Measurements from ENCODE around the gene VSX2.

The VSX2 gene

DNA sequence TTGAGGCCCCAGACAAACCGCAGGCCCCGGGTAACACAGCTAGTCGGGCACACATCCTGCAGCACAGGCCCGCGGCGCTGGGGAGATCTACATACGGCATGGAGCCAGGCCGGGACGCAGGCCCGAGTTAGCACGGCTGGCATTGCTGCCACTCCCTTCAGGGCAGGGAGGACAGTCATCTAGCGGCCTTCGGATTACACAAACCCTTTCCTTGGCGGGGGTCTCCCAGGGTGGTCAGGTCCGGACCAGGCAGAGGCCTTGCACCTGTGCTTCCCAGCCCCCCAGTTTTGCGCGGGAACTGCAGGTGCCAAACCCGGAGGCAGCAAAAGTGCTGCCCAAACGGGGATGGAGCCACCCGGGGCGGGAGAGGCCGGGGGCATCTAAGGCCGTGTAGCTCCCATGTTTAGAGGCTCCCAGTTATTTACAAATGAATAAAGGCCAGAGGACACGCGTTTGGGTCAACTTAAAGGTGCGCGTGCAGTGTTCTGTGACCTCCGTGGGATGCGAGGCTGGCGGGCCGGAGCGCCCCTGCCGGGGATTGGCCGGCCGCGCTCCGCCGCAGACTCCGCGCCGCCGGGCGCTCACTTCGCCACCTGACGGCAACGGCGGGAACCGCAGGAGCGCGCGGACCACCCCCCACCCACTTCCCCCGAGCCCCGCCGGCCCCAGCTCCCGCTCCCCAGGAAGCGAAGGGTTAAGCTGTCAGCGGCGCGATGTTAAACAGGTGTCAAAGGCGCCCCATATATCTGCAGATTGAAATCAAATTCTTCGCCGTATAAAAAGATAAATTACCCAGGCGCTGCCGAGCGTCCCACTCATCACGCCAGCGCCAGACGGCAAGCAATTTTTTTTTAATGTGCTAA, 18.1 kb downstream of the VSX2 start:
- Histone ChIP-seq H3K4me2 (ENCODE audit: low read length) (peak overlapping the region; percentile 97), H3K79me2 (ENCODE audit: control insufficient read depth, low read length) (no peaks in the 10 kb centered on the region), H3K9me2 (replicated peaks; ENCODE audit: control insufficient read depth, low read length) (no peaks in the 10 kb centered on the region), H3F3A (ENCODE audit: control insufficient read depth, insufficient read depth) (no peaks in the 10 kb centered on the region), H3K27me3 (ENCODE audit: control insufficient read depth, low read length) (peaks cover 22% of the 10 kb centered on the region), H3K9me3 (ENCODE audit: control insufficient read depth, insufficient read depth, low read length) (no peaks in the 10 kb centered on the region), H3K4me3 (ENCODE audit: low read length) (peak overlapping the region; percentile 79), H4K20me1 (ENCODE audit: control insufficient read depth, insufficient read depth, low read depth, low read length) (no peaks in the 10 kb centered on the region), H3K4me1 (ENCODE audit: control insufficient read depth, low read length) (peaks cover 15% of the 10 kb centered on the region), H3K36me3 (ENCODE audit: control insufficient read depth, low read length) (no peaks in the 10 kb centered on the region), H3K27ac (ENCODE audit: low read depth, low read length) (no peak overlapping the region)
- TF ChIP-seq, protein P1, sequence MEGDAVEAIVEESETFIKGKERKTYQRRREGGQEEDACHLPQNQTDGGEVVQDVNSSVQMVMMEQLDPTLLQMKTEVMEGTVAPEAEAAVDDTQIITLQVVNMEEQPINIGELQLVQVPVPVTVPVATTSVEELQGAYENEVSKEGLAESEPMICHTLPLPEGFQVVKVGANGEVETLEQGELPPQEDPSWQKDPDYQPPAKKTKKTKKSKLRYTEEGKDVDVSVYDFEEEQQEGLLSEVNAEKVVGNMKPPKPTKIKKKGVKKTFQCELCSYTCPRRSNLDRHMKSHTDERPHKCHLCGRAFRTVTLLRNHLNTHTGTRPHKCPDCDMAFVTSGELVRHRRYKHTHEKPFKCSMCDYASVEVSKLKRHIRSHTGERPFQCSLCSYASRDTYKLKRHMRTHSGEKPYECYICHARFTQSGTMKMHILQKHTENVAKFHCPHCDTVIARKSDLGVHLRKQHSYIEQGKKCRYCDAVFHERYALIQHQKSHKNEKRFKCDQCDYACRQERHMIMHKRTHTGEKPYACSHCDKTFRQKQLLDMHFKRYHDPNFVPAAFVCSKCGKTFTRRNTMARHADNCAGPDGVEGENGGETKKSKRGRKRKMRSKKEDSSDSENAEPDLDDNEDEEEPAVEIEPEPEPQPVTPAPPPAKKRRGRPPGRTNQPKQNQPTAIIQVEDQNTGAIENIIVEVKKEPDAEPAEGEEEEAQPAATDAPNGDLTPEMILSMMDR (IDR thresholded peaks at IDR 0.05; ENCODE audit: low read depth, low read length, poor library complexity, severe bottlenecking), result peak; percentile 93
- no peak for TF ChIP-seq EZH2phosphoT487 (IDR thresholded peaks at IDR 0.05; ENCODE audit: borderline replicate concordance, low read length)

- H4K20me1 ChIP-seq (ENCODE audit: control insufficient read depth, insufficient read depth, low read depth, low read length), result no peaks in the 10 kb centered on the region
- H3F3A ChIP-seq (ENCODE audit: control insufficient read depth, insufficient read depth), result no peaks in the 10 kb centered on the region
- no peaks in the 10 kb centered on the region for H3K79me2 ChIP-seq (ENCODE audit: control insufficient read depth, low read length)
- H3K9me3 ChIP-seq (ENCODE audit: control insufficient read depth, insufficient read depth, low read length), result no peaks in the 10 kb centered on the region
- no peaks in the 10 kb centered on the region for H3K9me2 ChIP-seq (replicated peaks; ENCODE audit: control insufficient read depth, low read length)
- H3K4me1 ChIP-seq (ENCODE audit: control insufficient read depth, low read length), result peaks cover 15% of the 10 kb centered on the region
- H3K4me2 ChIP-seq (ENCODE audit: low read length), result peak overlapping the region; percentile 97
- H3K36me3 ChIP-seq (ENCODE audit: control insufficient read depth, low read length), result no peaks in the 10 kb centered on the region
- peak overlapping the region; percentile 79 for H3K4me3 ChIP-seq (ENCODE audit: low read length)
- no peak overlapping the region for H3K27ac ChIP-seq (ENCODE audit: low read depth, low read length)
- peaks cover 21% of the 10 kb centered on the region for H3K27me3 ChIP-seq (ENCODE audit: control insufficient read depth, low read length)
- TF ChIP-seq, protein P1 (IDR thresholded peaks at IDR 0.05; ENCODE audit: low read depth, low read length, poor library complexity, severe bottlenecking), result no peak
- TF ChIP-seq EZH2phosphoT487 (IDR thresholded peaks at IDR 0.05; ENCODE audit: borderline replicate concordance, low read length), result no peak; the same call in 1 of the 2 replicates
Measured at GRCh38 chr14:74257941-74258763, 18.9 kb downstream of the VSX2 start.

GRCh38 chr14:74258764-74259035, 19.5 kb downstream of the VSX2 start:
- TF ChIP-seq EZH2phosphoT487 (IDR thresholded peaks at IDR 0.05; ENCODE audit: borderline replicate concordance, low read length), result no peak; the same call in 1 of the 2 replicates
- TF ChIP-seq, protein P1 (IDR thresholded peaks at IDR 0.05; ENCODE audit: low read depth, low read length, poor library complexity, severe bottlenecking), result no peak
- H3K27me3 ChIP-seq (ENCODE audit: control insufficient read depth, low read length), result peaks cover 19% of the 10 kb centered on the region
- H3K4me3 ChIP-seq (ENCODE audit: low read length), result no peak overlapping the region
- H3K4me2 ChIP-seq (ENCODE audit: low read length), result no peak overlapping the region
- H3K36me3 ChIP-seq (ENCODE audit: control insufficient read depth, low read length), result no peaks in the 10 kb centered on the region
- no peaks in the 10 kb centered on the region for H3K9me2 ChIP-seq (replicated peaks; ENCODE audit: control insufficient read depth, low read length)
- no peak overlapping the region for H3K27ac ChIP-seq (ENCODE audit: low read depth, low read length)
- no peaks in the 10 kb centered on the region for H3K79me2 ChIP-seq (ENCODE audit: control insufficient read depth, low read length)
- no peaks in the 10 kb centered on the region for H4K20me1 ChIP-seq (ENCODE audit: control insufficient read depth, insufficient read depth, low read depth, low read length)
- peaks cover 15% of the 10 kb centered on the region for H3K4me1 ChIP-seq (ENCODE audit: control insufficient read depth, low read length)
- H3K9me3 ChIP-seq (ENCODE audit: control insufficient read depth, insufficient read depth, low read length), result no peaks in the 10 kb centered on the region
- no peaks in the 10 kb centered on the region for H3F3A ChIP-seq (ENCODE audit: control insufficient read depth, insufficient read depth)
